HUES6 (cell line): ENCODE measurements around the gene NTSR1.

Experiments
- H3K27ac ChIP-seq: 2 replicates; pipeline ENCODE4 v1.7.0; 2013; ENCODE audit warnings: low read depth, mild to moderate bottlenecking, low read length, inconsistent platforms
- H3K27me3 ChIP-seq: 2 replicates; pipeline ENCODE4 v1.6.1; 2013; ENCODE audit warnings: low read length; ENCODE audit not compliant: control insufficient read depth, insufficient read depth
- H3K36me3 ChIP-seq: 2 replicates; pipeline ENCODE4 v1.6.1; 2013; ENCODE audit warnings: low read length; ENCODE audit not compliant: control insufficient read depth, insufficient read depth
- H3K4me1 ChIP-seq: 2 replicates; pipeline ENCODE4 v1.6.1; 2013; ENCODE audit warnings: low read length; ENCODE audit not compliant: control insufficient read depth, insufficient read depth
- H3K4me3 ChIP-seq: 2 replicates; pipeline ENCODE4 v1.5.1; 2013; ENCODE audit warnings: low read depth, low read length
- H3K9ac ChIP-seq: one replicate; pipeline ENCODE4 v1.6.1; 2013; ENCODE audit warnings: mild to moderate bottlenecking, low read length
- H3K9me3 ChIP-seq: 2 replicates; pipeline ENCODE4 v1.6.1; 2013; ENCODE audit warnings: low read depth, low read length; ENCODE audit not compliant: control insufficient read depth, insufficient read depth

The NTSR1 gene

DNA sequence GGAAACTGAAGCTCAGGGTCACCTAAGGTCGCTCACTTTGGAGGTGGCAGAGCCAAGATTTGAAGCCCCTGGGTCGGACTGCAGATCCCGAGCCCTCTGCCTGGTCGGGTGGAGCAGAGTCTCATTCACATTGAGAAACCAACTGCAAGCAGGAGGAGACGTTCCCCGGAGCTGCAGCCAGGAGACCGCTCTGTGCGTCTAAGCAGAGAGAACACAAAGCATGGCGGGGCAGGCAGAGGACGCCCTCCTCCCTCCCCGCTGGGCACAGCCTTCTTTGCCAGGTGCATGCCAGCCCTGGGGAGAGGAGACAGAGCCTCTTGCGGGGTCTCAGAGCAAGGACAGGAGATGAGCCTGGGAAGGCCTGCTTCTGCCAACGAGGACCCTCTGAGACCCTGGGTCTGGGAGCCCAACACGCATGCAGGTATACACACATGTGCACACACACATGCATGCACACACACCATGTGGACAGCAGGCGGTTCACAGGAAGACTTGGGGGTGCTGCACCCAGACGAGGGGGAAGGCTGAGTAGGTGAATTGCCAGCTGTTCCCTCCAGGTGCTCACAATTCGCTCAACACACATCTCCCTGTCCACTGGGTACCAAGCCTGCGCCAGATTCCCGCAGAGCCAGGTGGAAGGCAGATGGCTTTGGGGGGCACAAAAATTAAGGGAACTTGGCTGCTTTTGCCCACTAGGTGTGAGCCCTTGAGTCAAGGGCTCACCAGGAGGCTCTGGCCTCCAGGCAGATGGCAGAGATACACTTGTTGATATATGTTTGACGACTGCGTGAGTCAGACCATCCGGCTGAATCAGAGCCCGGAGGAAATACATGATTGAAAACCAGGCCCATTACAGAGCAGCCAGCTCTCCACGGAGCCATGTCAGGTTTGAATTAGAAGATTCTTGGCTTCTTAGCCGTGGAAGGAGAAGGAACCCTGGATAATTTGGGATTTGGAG lies 5.5 kb upstream of the NTSR1 start:
- Histone ChIP-seq H3K9ac (no peak overlapping the region), H3K9me3 (no peaks in the 10 kb centered on the region), H3K4me1 (peaks cover 6% of the 10 kb centered on the region), H3K27ac (no peak overlapping the region), H3K36me3 (no peaks in the 10 kb centered on the region), H3K27me3 (peaks cover 35% of the 10 kb centered on the region), H3K4me3 (no peak overlapping the region)

DNA sequence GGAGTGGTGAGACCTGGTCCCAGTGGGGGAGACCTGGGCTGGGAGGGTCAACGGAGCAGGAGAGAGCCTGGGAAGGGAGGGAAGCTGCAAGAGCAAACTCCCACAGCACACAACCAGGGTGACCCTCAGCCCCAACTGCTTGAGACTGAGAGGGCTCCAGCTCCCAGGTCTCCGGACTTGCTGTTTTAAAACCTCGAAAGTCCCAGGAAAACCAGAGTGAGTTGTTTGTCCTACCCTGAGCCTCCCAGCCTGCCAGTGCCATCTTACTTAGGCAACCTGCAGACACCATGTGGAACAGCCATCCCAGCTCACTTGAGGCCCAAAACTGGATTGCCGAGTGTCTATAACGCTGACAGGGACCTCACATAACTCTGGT lies 4.8 kb upstream of the NTSR1 start:
- Histone ChIP-seq H3K36me3 (no peaks in the 10 kb centered on the region), H3K9ac (no peak overlapping the region), H3K27me3 (peaks cover 41% of the 10 kb centered on the region), H3K4me3 (no peak overlapping the region), H3K4me1 (peaks cover 8% of the 10 kb centered on the region), H3K9me3 (no peaks in the 10 kb centered on the region), H3K27ac (no peak overlapping the region)

DNA sequence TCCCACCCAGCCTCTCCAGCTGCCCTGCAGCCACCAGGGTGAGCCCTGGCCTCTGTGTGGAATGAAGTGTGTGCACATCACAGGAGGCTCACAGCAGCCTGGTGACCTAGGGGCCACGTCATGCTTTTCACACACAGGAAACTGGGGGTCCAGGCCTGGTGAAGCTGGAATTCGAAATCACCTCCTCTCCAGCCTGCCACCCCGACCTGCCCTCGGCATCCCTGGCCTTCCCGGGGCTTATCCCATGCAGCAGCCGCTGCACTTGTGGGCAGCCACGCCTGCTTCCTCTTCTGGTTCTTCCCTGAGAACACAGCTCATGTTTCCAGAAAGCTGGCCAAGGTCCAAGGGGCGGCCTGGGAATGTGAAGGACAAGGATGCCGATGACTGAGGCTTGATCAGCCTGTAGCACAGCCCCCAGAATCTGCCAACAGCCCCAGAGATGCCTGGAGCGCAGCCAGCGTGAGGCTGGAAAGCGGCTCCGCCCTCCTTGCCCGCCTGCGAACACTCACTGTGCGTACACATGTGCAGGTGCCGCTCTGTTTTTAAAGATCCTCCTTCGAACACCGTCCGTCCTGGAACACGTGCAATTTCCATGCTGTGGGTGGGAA lies 4.2 kb upstream of the NTSR1 start:
- peaks cover 47% of the 10 kb centered on the region for H3K27me3 ChIP-seq
- no peak overlapping the region for H3K27ac ChIP-seq
- peaks cover 8% of the 10 kb centered on the region for H3K4me1 ChIP-seq
- H3K9ac ChIP-seq = no peak overlapping the region
- H3K36me3 ChIP-seq = no peaks in the 10 kb centered on the region
- no peaks in the 10 kb centered on the region for H3K9me3 ChIP-seq
- H3K4me3 ChIP-seq = no peak overlapping the region

DNA sequence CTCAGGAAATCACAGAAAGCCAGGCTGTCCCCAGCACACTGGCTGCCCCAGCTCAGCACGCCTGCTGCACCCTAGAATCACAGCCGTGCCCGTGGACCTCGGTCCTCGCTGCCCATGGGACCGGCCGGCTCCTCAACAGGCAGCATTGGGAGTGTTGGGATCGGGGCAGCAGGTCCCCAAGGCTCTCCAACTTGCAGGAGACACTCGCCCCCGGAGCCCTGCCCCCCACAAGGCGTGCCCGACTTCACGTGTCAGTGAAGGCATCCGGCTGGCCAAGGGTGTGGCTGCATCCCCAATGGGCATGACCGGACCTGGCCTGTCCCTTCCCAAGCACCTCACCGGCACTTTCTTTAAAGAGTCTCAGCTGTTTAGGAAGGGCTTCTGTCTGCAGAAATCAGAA lies 3.0 kb upstream of the NTSR1 start:
- no peaks in the 10 kb centered on the region for H3K9me3 ChIP-seq
- no peak overlapping the region for H3K27ac ChIP-seq
- peaks cover 8% of the 10 kb centered on the region for H3K4me1 ChIP-seq
- no peaks in the 10 kb centered on the region for H3K36me3 ChIP-seq
- H3K4me3 ChIP-seq = no peak overlapping the region
- H3K27me3 ChIP-seq = peaks cover 59% of the 10 kb centered on the region
- no peak overlapping the region for H3K9ac ChIP-seq

DNA sequence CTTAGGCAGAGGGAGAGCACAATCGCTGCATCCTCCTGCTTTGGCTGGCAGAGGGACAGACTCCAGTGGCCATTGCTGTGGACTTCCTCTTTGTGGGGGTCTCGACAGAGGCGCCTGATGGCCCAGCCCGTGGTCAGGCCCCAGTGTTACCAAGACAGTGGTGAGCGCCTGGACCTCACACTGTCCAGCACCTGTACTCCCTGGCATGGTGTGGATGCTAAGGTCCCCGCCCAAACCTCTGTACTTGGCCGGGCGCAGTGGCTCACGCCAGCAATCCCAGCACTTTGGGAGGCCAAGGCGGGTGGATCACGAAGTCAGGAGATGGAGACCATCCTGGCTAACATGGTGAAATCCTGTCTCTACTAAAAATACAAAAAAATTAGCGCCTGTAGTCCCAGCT lies 2.3 kb upstream of the NTSR1 start:
- H3K9ac ChIP-seq = no peak overlapping the region
- no peaks in the 10 kb centered on the region for H3K9me3 ChIP-seq
- peaks cover 8% of the 10 kb centered on the region for H3K4me1 ChIP-seq
- H3K36me3 ChIP-seq = no peaks in the 10 kb centered on the region
- H3K4me3 ChIP-seq = no peak overlapping the region
- H3K27ac ChIP-seq = no peak overlapping the region
- H3K27me3 ChIP-seq = peaks cover 66% of the 10 kb centered on the region

DNA sequence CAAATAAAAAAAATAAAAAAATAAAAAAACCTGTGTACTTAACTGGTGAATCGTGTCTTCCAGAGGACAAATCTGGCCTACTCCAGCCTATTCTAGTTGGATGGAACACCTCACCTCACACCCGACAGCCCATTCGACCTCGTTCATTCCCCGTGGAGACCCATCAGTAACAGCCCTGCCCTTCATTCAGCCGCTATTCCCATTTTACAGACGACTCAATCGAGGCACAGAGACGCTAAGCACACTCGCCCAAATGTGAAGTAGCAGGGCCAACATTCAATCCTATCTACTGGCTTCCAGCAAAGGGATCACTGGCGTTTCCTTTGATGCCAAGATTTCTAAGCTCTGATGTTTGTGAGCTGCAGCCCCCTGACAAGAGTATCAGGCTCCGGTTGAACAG lies 1.8 kb upstream of the NTSR1 start:
- H3K9ac ChIP-seq = no peak overlapping the region
- H3K4me1 ChIP-seq = peaks cover 8% of the 10 kb centered on the region
- peaks cover 70% of the 10 kb centered on the region for H3K27me3 ChIP-seq
- H3K27ac ChIP-seq = no peak overlapping the region
- H3K4me3 ChIP-seq = no peak overlapping the region
- H3K36me3 ChIP-seq = no peaks in the 10 kb centered on the region
- H3K9me3 ChIP-seq = no peaks in the 10 kb centered on the region

DNA sequence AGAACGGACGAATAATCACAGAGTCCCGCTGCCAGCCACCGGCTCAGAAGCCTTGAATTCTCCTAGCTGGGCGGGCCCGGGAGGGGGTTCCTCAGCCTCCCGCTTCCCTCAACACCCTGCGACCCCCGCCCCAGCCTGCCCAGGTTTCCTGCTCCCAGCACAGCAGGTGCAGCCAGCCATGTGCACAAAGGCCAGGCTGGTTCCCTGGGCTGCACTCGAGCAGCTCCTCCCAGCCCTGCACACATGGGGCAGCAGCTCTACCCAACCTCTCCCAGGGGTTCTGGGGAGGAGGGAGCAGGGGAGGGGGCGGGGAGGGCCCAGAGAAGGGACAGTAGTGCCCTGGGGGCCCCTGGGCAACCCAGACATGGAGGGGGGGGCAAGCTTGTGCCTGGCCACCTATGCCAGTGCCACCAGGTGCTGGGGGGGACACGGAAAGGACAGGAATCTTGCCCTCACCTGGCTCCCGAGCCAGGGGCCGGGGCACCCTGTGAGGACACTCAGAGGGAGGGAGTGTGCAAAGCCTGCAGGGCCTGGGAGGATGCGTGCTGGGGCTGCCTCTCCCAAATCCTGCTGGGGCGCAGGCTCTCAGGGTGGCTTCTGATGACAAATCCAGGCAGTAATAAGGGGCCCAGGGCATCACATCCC lies 1.2 kb upstream of the NTSR1 start:
- no peaks in the 10 kb centered on the region for H3K9me3 ChIP-seq
- H3K9ac ChIP-seq = no peak overlapping the region
- H3K4me3 ChIP-seq = no peak overlapping the region
- H3K36me3 ChIP-seq = no peaks in the 10 kb centered on the region
- no peak overlapping the region for H3K27ac ChIP-seq
- peaks cover 8% of the 10 kb centered on the region for H3K4me1 ChIP-seq
- H3K27me3 ChIP-seq = peaks cover 75% of the 10 kb centered on the region

DNA sequence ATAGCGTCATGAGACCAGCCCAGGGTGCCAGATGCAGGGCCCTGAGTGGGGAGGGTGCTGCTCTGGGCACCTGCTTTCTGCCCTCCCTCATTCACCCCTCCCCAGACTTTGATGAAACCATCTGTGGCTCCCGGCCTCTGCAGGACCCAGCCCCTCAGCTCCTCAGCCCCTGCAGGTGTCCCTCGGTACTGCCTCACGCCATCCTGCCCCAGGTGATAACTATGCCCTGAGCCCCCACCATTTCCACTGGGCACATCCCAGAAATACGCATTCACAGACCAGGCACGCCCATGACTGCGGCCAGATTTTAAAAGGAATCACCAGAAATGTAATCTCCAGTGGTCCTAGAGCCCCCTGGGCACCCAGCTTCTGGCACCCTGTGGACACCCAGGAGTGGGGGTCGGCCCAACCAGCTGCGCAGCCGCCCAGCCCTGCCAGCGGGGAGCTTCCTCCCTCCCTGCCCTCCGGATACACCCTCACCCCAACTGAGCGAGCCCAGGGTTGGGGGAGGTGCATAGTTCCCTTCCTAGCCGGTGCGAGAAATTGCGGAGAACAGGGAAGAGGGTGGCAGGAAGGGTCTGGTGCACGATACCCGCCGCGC lies 615 bp upstream of the NTSR1 start:
- peaks cover 8% of the 10 kb centered on the region for H3K4me1 ChIP-seq
- H3K9ac ChIP-seq = no peak overlapping the region
- H3K27ac ChIP-seq = no peak overlapping the region
- peak overlapping the region; percentile 61 for H3K4me3 ChIP-seq
- no peaks in the 10 kb centered on the region for H3K36me3 ChIP-seq
- no peaks in the 10 kb centered on the region for H3K9me3 ChIP-seq
- peaks cover 82% of the 10 kb centered on the region for H3K27me3 ChIP-seq

DNA sequence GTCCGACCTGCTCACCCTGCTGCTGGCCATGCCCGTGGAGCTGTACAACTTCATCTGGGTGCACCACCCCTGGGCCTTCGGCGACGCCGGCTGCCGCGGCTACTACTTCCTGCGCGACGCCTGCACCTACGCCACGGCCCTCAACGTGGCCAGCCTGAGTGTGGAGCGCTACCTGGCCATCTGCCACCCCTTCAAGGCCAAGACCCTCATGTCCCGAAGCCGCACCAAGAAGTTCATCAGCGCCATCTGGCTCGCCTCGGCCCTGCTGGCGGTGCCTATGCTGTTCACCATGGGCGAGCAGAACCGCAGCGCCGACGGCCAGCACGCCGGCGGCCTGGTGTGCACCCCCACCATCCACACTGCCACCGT lies 885 bp downstream of the NTSR1 start:
- H3K27ac ChIP-seq = no peak overlapping the region
- peak overlapping the region; percentile 61; the same call in 1 of the 2 replicates for H3K4me3 ChIP-seq
- H3K4me1 ChIP-seq = peaks cover 8% of the 10 kb centered on the region
- no peak overlapping the region for H3K9ac ChIP-seq
- H3K27me3 ChIP-seq = peaks cover 88% of the 10 kb centered on the region
- H3K9me3 ChIP-seq = no peaks in the 10 kb centered on the region
- H3K36me3 ChIP-seq = no peaks in the 10 kb centered on the region

DNA sequence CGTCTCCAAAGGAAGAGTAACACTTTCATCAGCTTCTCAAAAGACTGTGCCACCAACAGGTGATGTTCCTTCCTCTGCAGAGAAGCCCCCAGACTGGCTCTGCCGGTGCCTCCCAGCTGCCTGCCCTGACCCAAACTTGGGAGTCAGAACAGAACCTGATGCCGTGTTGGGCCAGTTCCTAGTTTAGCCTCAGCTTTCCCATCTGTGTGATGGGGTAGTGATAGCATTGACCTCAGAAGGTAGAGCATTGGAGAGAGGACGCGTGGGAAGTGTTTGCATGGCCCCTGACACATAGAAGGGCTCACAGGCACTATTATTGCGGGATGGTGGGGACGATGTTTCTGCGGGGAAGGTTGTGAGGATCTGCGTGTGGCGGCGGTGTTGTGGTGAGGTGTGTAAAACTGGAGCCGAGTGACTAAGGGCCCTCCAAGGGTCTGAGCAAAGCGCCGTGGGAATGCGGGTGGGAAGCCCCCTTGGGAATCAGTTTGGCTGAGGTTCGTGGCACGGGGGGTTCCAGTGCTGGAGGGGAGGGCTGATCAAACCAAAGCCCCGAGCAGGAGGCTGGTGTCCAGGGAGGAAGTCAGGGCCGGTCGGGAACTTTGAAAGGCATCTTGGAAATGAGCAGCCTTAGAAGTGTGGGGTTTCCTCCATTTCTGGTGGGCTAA lies 1.7 kb downstream of the NTSR1 start:
- Histone ChIP-seq H3K9ac (no peak overlapping the region), H3K36me3 (no peaks in the 10 kb centered on the region), H3K4me3 (no peak overlapping the region), H3K4me1 (peaks cover 8% of the 10 kb centered on the region), H3K9me3 (no peaks in the 10 kb centered on the region), H3K27me3 (peaks cover 85% of the 10 kb centered on the region), H3K27ac (no peak overlapping the region)
